OCI-M2 (cell line): ENCODE results near the gene DNASE2.
"Not testable (repeated sequence)": the region's sequence is repeated elsewhere in the genome, so short reads cannot be mapped to it uniquely, and the experiment has no call there.

ENCODE experiments used
- DNase-seq: peaks from one replicate; lab custom pipeline; 2025; ENCODE audit not compliant: unreplicated experiment; lab: John Stamatoyannopoulos, UW

DNASE2 gene, protein sequence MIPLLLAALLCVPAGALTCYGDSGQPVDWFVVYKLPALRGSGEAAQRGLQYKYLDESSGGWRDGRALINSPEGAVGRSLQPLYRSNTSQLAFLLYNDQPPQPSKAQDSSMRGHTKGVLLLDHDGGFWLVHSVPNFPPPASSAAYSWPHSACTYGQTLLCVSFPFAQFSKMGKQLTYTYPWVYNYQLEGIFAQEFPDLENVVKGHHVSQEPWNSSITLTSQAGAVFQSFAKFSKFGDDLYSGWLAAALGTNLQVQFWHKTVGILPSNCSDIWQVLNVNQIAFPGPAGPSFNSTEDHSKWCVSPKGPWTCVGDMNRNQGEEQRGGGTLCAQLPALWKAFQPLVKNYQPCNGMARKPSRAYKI

GRCh38 chr19:12881172-12881808, at the start of gene DNASE2:
DNASE2 (minus strand) TSS chr19:12881449; CDS start chr19:12881375, 74 bp downstream.
- DNase-seq = no peak

DNA sequence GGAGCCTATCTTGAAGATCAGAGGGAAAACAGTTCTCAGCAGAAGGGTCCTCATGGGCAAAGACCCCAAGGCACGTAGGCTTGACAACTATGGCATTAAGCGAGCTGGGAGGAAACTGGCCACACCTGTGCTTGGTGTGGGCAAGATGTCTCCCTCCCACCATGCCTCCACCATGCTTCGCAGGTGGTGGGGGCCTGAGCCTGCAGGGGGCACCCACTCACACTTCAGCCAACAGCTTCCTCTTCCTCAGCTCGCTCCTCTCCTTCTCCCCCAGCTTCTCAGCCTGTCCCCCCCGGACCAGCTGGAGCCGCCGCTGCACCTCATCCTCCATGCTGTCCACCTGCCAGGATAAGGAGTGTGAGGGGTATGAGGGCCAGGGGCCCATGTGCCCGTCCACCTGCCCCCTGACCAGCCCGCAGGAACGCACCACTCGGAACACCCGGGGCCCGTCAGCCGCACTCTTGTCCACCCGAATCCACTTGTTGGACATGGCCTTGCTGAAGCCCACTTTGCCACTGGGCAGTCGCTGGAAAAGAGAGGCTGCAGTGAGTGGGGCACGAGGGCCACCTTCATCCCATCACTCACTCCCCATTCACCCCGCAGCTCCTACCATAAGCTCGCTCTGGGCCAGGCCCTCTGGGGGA, 48.9 kb upstream of the DNASE2 start:
- no peak for DNase-seq

GRCh38 chr19:12924621-12925310, 43.5 kb upstream of the DNASE2 start:
- DNase-seq = no peak

GRCh38 chr19:12922959-12923358, 41.7 kb upstream of the DNASE2 start:
- no peak for DNase-seq

DNA sequence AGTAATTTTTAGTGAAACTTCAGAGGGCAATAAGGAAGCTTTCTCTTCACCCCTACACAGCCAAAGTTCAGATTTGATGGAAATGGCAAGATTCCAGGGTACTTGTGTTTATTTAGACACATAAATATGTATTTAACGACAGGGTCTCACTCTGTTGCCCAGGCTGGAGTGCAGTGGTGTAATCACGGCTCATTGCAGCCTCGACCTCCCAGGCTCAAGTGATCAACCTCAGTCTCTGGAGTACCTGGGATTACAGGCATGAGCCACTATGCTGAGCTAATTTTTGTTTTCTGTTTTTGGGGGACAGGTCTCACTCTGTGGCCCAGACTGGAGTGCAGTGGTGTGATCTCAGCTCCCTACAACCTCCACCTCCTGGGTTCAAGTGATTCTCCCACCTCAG, 39.8 kb upstream of the DNASE2 start:
- DNase-seq = no peak

GRCh38 chr19:12918253-12918652, 37.0 kb upstream of the DNASE2 start:
- no peak for DNase-seq

GRCh38 chr19:12915860-12916259, 34.6 kb upstream of the DNASE2 start:
- DNase-seq = not testable (repeated sequence)

DNA sequence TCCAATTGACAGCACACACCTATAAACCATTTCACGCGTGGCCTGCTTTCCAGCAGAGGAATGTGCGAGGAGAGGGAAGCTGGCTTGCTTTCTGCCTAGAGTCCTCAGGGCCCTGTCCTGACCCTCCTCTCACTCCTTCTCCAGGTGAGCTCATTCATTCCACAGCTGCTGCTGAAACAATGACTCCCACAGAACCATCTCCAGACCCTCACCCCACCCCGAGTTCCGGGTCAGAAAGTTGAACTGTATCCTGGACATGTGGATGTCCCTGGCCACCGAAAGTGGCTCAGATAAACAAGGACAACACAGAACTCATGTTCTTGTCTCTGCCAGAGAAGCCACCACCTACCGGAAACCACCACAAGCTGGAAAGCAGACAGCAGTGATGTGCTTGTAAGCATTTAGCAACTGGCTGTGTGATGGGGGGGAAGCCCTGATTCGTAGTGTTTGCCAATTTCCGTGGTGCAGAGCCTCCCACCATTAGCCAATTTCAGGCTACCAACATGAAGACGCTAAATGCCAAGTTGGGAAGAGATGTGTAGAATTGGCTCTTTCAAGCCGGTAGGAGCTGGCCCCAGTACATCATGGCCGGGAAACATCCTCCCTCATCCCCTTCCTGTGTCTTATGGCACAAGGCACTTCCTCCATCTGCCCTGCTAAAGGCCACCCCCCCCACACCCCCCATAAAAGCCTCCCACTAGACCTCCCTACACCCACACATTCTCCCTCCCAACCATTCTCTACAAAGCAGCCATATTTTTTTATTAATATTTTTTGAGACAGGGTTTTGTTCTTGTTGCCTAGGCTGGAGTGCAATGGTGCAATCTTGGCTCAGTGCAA, 32.8 kb upstream of the DNASE2 start:
- DNase-seq = no peak

DNA sequence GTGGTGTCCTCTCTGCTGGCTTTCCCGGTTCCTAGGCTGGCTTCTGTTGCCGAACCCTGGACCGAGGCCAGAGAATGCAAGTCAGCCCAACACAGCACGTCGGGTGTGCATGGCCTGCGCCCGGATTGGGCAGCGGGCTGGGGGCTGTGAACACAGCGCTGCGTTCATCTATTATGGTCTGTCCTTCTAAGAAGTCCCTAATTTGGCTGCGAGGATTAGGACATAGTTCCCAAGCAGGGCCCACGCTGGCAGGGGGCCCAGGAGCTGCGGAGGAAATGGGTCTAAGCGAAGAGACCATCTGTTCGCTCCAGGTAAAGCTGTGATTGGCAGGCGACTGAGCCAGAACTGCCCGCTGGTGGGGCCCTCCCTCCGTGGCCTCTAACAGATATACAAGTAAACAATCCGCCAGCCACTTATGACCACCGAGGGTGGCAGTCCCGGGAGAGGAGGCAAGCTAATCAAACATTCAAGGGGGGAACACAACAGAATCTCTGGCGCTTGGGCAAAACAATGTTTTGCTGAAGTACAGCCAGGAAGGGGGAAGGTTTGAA, 31.8 kb upstream of the DNASE2 start:
- DNase-seq = no peak

- no peak for DNase-seq
Observed at GRCh38 chr19:12912571-12912970, 31.3 kb upstream of the DNASE2 start.

GRCh38 chr19:12907166-12907565, 25.9 kb upstream of the DNASE2 start:
- no peak for DNase-seq

- no peak for DNase-seq
Observed at GRCh38 chr19:12899891-12900518, 18.8 kb upstream of the DNASE2 start.

DNA sequence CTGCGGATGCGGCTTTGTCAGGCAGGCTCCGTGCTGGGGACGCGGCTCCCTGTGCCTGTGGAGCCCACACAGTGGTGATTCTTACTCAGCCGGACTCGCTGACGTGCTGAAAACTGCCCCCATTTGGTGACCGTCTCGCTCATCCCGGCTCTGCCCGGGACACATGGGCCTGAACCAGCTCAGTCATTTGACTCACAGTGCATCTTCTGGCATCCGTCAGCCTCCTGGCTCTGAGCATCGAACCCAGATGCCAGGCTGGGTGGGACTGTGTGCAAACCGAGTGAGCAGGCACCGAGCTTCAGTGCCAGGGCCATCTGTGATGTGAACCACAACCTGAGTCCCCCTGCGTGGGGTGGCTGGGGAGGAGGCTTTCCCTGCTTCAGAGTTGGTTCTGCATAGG, 15.2 kb upstream of the DNASE2 start:
- DNase-seq = no peak

GRCh38 chr19:12893582-12893981, 12.3 kb upstream of the DNASE2 start:
- DNase-seq = no peak

DNA sequence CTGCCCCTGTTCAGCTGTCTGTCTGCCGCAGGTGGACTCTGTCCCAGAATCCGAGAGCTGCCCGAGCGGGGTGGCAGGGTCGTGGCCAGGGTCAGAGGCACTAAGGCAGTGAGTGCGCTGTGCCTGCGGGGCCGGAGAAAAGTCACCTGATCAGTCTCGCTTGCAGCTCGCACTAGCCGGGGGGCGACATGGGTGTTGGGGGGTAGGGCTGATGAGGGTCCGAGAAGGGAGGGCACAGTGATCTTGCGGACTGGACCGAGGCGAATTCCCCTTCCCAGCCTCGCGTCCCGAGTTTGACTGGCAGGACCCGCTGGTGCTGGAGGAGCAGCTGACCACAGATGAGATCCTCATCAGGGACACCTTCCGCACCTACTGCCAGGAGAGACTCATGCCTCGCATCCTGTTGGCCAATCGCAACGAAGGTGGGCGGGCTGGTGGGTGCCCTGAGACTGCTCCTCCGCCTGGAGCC, 10.3 kb upstream of the DNASE2 start:
- DNase-seq = no peak

DNA sequence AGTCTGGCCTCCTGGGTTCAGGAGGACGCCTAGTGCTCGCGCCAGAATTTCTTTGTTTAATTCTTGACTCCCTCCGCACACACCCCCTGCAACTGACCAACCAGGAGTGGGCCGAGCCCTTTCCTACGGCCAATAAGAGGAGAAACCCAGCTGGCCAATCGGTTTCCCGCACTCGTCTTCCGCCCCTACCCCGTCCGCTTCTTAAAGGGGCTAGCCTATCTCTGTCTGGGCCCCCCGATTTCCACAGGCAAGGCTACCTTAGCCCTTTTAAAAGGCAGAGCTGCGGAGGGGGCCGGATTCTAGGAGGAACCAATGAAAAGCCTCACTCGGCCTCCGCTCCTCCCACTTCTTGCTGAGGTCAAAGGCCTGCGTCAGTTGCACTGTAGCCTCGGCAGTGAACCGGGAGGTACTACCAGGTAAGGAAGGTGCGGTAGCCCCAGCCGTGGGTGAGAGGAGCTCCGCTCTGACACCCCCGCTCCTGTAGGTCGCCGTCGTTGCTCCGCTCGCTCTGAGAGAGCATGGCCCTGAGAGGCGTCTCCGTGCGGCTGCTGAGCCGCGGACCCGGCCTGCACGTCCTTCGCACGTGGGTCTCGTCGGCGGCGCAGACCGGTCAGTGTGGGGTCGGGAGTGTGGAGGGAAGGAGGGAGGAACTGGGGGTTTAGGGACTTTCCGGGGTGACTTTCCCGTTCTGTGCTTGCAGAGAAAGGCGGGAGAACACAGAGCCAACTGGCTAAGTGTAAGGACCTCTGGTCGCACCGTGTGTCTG, 9.7 kb upstream of the DNASE2 start, which contains the start of gene GCDH:
TSS of gene GCDH (plus strand) at position 374 of the 766 bp plus-strand sequence. CDS start at position 519, 145 bp downstream.
- DNase-seq = peak; percentile 90

DNA sequence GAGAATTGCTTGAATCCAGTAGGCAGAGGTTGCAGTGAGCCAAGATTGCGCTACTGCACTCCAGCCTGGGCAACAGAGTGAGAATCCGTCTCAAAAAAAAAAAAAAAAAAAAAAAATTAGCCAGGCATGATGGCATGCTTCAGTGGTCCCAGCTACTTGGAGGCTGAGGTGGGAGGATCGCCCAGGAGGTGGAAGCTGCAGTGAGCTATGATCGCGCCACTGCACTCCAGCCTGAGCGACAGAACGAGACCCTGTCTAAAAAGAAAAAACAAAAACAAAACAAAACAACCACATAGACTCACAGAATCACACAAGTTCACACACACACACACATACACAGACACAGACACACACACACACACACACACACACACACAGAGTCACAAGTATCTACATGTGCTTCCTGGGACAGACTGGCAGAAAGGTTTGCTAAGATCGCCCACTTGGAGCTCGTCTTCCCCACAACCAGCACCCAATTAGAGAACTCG, 9.1 kb upstream of the DNASE2 start:
- not testable (repeated sequence) for DNase-seq

DNA sequence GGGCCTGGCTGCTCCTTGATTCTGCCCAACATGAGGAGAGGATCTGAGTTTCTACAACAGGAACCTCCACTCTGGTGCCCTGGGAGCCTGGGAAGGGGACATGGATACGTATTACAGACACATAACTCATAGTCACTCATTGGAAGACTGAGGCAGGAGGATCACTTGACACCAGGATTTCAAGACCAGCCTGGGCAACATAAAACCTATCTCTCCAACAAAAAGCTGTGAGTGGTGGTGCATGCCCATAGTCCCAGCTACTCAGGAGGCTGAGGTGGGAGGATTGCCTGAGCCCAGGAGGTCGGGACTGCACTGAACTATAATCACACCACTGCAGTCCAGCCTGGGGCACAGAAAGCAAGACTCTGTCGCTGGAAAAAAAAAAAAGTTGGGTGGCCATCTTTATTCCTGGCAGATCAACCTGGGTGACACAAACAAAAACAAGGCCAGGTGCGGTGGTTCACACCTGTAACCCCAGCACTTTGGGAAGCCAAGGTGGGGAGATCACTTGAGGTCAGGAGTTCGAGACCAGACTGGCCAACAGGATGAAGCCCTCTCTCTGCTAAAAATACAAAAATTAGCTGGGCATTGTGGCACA, 6.9 kb upstream of the DNASE2 start:
- no peak for DNase-seq
